Osteoblast (primary cell): Measurements from ENCODE around the gene SCUBE3. TPM values are rescaled to one million over a fixed set of nuclear protein-coding genes. Genes with fewer than 3 reads are reported as not detected.

Source experiments
- DNase-seq: peaks from one replicate; pipeline ENCODE4 v3.0.0; 2011; ENCODE audit warnings: low spot score, mixed read lengths; ENCODE audit not compliant: insufficient read length; ENCODE audit errors: missing footprints
- H2AFZ ChIP-seq: 2 replicates; pipeline ENCODE4 v1.6.0; 2011; ENCODE audit warnings: mild to moderate bottlenecking, low read length
- H3K27ac ChIP-seq: 2 replicates; pipeline ENCODE4 v1.5.1; 2011; ENCODE audit warnings: mild to moderate bottlenecking, low read depth, low read length, moderate library complexity
- H3K27me3 ChIP-seq: 2 replicates; pipeline ENCODE4 v1.6.0; 2012; ENCODE audit warnings: mild to moderate bottlenecking, control low read depth, inconsistent platforms, low read length, moderate library complexity; ENCODE audit not compliant: insufficient read depth
- H3K36me3 ChIP-seq: 2 replicates; pipeline ENCODE4 v1.5.1; 2011; ENCODE audit warnings: mild to moderate bottlenecking, low read length, control low read depth, moderate library complexity; ENCODE audit not compliant: insufficient read depth
- H3K4me1 ChIP-seq: 2 replicates; pipeline ENCODE4 v1.5.1; 2011; ENCODE audit warnings: mild to moderate bottlenecking, low read length, control low read depth, moderate library complexity; ENCODE audit not compliant: insufficient read depth
- H3K4me2 ChIP-seq: 2 replicates; pipeline ENCODE4 v1.6.0; 2011; ENCODE audit warnings: mild to moderate bottlenecking, low read length; ENCODE audit not compliant: insufficient read depth
- H3K4me3 ChIP-seq: fragments of 200-600 bp; sonication (generic); 3 replicates; pipeline ENCODE4 v1.5.1; 2012; ENCODE audit warnings: mild to moderate bottlenecking, low read length, inconsistent platforms; ENCODE audit not compliant: insufficient read depth
- H3K79me2 ChIP-seq: 2 replicates; pipeline ENCODE4 v1.6.0; 2012; ENCODE audit warnings: mild to moderate bottlenecking, low read length, control low read depth, inconsistent platforms; ENCODE audit not compliant: insufficient read depth
- H3K9me3 ChIP-seq: 2 replicates; pipeline ENCODE4 v1.5.1; 2011; ENCODE audit warnings: low read depth, low read length, control low read depth
- H4K20me1 ChIP-seq: 2 replicates; pipeline ENCODE4 v1.6.0; 2012; ENCODE audit warnings: mild to moderate bottlenecking, low read length, control low read depth; ENCODE audit not compliant: insufficient read depth
- total RNA-seq: library from RNA; depleted of rRNA; stranded (reverse); fragments of >200 nt; gene quantifications from 2 replicates; pipeline ENCODE4 v1.2.3, GENCODE V29; 2012
- TF ChIP-seq, protein P1 (sequence below): IDR thresholded peaks from 2 replicates; pipeline ENCODE4 v1.5.1; 2011; ENCODE audit warnings: mild to moderate bottlenecking, low read depth, low read length, moderate library complexity; ENCODE audit errors: extremely low read depth

Gene SCUBE3
- total RNA-seq, 1 donor = 30.4 TPM

GRCh38 chr6:35260591-35261570, 47.1 kb downstream of the SCUBE3 start:
- Histone ChIP-seq H3K27ac (peak overlapping the region; percentile 95), H3K9me3 (no peaks in the 10 kb centered on the region), H3K79me2 (peaks cover 40% of the 10 kb centered on the region), H3K36me3 (no peaks in the 10 kb centered on the region), H4K20me1 (no peaks in the 10 kb centered on the region), H2AFZ (peak overlapping the region; percentile 75), H3K27me3 (no peaks in the 10 kb centered on the region), H3K4me2 (peak overlapping the region; percentile 83), H3K4me3 (peak overlapping the region; percentile 93), H3K4me1 (peaks cover 20% of the 10 kb centered on the region)
- DNase-seq = no peak
- TF ChIP-seq, protein P1, sequence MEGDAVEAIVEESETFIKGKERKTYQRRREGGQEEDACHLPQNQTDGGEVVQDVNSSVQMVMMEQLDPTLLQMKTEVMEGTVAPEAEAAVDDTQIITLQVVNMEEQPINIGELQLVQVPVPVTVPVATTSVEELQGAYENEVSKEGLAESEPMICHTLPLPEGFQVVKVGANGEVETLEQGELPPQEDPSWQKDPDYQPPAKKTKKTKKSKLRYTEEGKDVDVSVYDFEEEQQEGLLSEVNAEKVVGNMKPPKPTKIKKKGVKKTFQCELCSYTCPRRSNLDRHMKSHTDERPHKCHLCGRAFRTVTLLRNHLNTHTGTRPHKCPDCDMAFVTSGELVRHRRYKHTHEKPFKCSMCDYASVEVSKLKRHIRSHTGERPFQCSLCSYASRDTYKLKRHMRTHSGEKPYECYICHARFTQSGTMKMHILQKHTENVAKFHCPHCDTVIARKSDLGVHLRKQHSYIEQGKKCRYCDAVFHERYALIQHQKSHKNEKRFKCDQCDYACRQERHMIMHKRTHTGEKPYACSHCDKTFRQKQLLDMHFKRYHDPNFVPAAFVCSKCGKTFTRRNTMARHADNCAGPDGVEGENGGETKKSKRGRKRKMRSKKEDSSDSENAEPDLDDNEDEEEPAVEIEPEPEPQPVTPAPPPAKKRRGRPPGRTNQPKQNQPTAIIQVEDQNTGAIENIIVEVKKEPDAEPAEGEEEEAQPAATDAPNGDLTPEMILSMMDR = no peak

- TF ChIP-seq, protein P1 = no peak
- peaks cover 20% of the 10 kb centered on the region for H3K4me1 ChIP-seq
- no peaks in the 10 kb centered on the region for H3K9me3 ChIP-seq
- H2AFZ ChIP-seq = no peak overlapping the region
- H3K4me2 ChIP-seq = no peak overlapping the region
- no peak overlapping the region for H3K27ac ChIP-seq
- no peak overlapping the region for H3K4me3 ChIP-seq
- no peaks in the 10 kb centered on the region for H4K20me1 ChIP-seq
- peaks cover 4% of the 10 kb centered on the region for H3K36me3 ChIP-seq
- H3K79me2 ChIP-seq = peaks cover 47% of the 10 kb centered on the region
- H3K27me3 ChIP-seq = no peaks in the 10 kb centered on the region
- no peak for DNase-seq
These were observed 48.8 kb downstream of the SCUBE3 start for GRCh38 chr6:35262596-35262995.

- Histone ChIP-seq H3K27ac (no peak overlapping the region), H3K36me3 (peaks cover 4% of the 10 kb centered on the region), H3K4me3 (no peak overlapping the region), H3K79me2 (peaks cover 42% of the 10 kb centered on the region), H2AFZ (no peak overlapping the region), H3K4me1 (peaks cover 14% of the 10 kb centered on the region), H3K27me3 (no peaks in the 10 kb centered on the region), H4K20me1 (no peaks in the 10 kb centered on the region), H3K9me3 (no peaks in the 10 kb centered on the region), H3K4me2 (no peak overlapping the region)
- TF ChIP-seq, protein P1 = no peak
- no peak for DNase-seq
These were observed 51.0 kb downstream of the SCUBE3 start for GRCh38 chr6:35264550-35265274.

DNA sequence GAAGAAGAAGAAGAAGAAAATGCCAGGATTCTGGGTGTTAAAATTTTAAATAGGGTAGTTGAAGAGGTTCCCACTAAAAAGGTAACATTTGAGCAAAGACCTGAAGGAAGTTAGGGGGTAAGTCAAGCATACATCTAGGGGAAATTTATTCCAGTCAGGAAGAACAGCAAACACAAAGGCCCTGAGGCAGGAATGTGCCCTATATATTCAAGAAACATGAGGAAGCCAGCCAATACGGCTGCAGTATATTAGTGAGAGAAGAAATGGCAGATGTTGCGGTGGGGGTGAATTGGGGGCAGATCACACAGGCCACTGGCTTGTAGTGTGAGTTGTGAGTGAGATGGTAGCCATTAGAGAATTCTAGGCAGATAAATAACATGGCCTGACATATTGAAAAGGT, 51.8 kb downstream of the SCUBE3 start:
- no peak overlapping the region for H3K4me3 ChIP-seq
- TF ChIP-seq, protein P1 = no peak

More for the DNA sequence above, 51.8 kb downstream of the SCUBE3 start:
- Histone ChIP-seq H3K27me3 (no peaks in the 10 kb centered on the region), H4K20me1 (no peaks in the 10 kb centered on the region), H2AFZ (no peak overlapping the region), H3K79me2 (peaks cover 38% of the 10 kb centered on the region), H3K36me3 (peaks cover 4% of the 10 kb centered on the region), H3K27ac (no peak overlapping the region), H3K4me2 (no peak overlapping the region), H3K4me1 (peaks cover 8% of the 10 kb centered on the region), H3K9me3 (no peaks in the 10 kb centered on the region)
- no peak for DNase-seq
